AG20443 (cell line): ENCODE results near the gene SH2D1A.
"Not testable (repeated sequence)": the region's sequence is repeated elsewhere in the genome, so short reads cannot be mapped to it uniquely, and the experiment has no call there.

ENCODE experiments used
- DNase-seq: peaks from one replicate; pipeline ENCODE4 v3.0.0; 2012; ENCODE audit warnings: low spot score, mixed read lengths

The SH2D1A gene

GRCh38 chrX:124346117-124346876 is at the start of gene SH2D1A:
Gene SH2D1A (plus strand): TSS chrX:124346563. CDS start chrX:124346643, 80 bp downstream.
- no peak for DNase-seq

GRCh38 chrX:124299323-124299722 is 47.0 kb upstream of the SH2D1A start:
- DNase-seq, result not testable (repeated sequence)

- no peak for DNase-seq
Measured at GRCh38 chrX:124300405-124300804, 46.0 kb upstream of the SH2D1A start.

- no peak for DNase-seq
Measured at GRCh38 chrX:124307253-124307907, 39.0 kb upstream of the SH2D1A start.

GRCh38 chrX:124325732-124326131 is 20.6 kb upstream of the SH2D1A start:
- no peak for DNase-seq

GRCh38 chrX:124328765-124329164 is 17.6 kb upstream of the SH2D1A start:
- DNase-seq, result peak; percentile 18

GRCh38 chrX:124332481-124333424 is 13.6 kb upstream of the SH2D1A start, which contains the start of gene TEX13D:
Gene TEX13D (plus strand): TSS chrX:124332660. CDS start chrX:124332918, 258 bp downstream.
- no peak for DNase-seq

- no peak for DNase-seq
Measured at GRCh38 chrX:124333862-124334261, 12.5 kb upstream of the SH2D1A start.

GRCh38 chrX:124334555-124334954 is 11.8 kb upstream of the SH2D1A start:
- DNase-seq, result not testable (repeated sequence)

GRCh38 chrX:124335598-124335997 is 10.8 kb upstream of the SH2D1A start:
- no peak for DNase-seq

- no peak for DNase-seq
Measured at GRCh38 chrX:124337916-124338315, 8.4 kb upstream of the SH2D1A start.

GRCh38 chrX:124338733-124339514 is 7.4 kb upstream of the SH2D1A start:
- no peak for DNase-seq

GRCh38 chrX:124341396-124342132 is 4.8 kb upstream of the SH2D1A start:
- DNase-seq, result no peak

- no peak for DNase-seq
Measured at GRCh38 chrX:124342174-124342867, 4.0 kb upstream of the SH2D1A start.

- no peak for DNase-seq
Measured at GRCh38 chrX:124343016-124343415, 3.3 kb upstream of the SH2D1A start.

GRCh38 chrX:124344246-124344645 is 2.1 kb upstream of the SH2D1A start:
- no peak for DNase-seq

- DNase-seq, result no peak
Measured at GRCh38 chrX:124346877-124347241, 496 bp downstream of the SH2D1A start.

- no peak for DNase-seq
Measured at GRCh38 chrX:124347242-124347641, 879 bp downstream of the SH2D1A start.

- DNase-seq, result no peak
Measured at GRCh38 chrX:124348182-124348581, 1.8 kb downstream of the SH2D1A start.

- DNase-seq, result no peak
Measured at GRCh38 chrX:124348885-124349453, 2.6 kb downstream of the SH2D1A start.
